Mesendoderm (in vitro differentiated cells): Measurements from ENCODE around the gene ADH5.
"Not testable (repeated sequence)": the region's sequence is repeated elsewhere in the genome, so short reads cannot be mapped to it uniquely, and the experiment has no call there.

ENCODE experiments used
- DNase-seq: peaks from one replicate; pipeline ENCODE4 v3.0.0; 2013
- H2AK5ac ChIP-seq: 2 replicates; pipeline ENCODE4 v1.6.1; 2013; ENCODE audit warnings: low read length, inconsistent platforms
- H2BK120ac ChIP-seq: 2 replicates; pipeline ENCODE4 v1.6.1; 2013; ENCODE audit warnings: low read depth, mild to moderate bottlenecking, low read length, moderate library complexity, mixed read lengths
- H2BK15ac ChIP-seq: replicated peaks from 2 replicates; pipeline ENCODE4 v1.6.1; 2013; ENCODE audit warnings: low read depth, mild to moderate bottlenecking, moderate library complexity
- H2BK5ac ChIP-seq: 2 replicates; pipeline ENCODE4 v1.6.1; 2013; ENCODE audit warnings: low read length, inconsistent platforms
- H3K18ac ChIP-seq: 2 replicates; pipeline ENCODE4 v1.6.1; 2013; ENCODE audit warnings: mild to moderate bottlenecking, low read length, mixed read lengths
- H3K23ac ChIP-seq: one replicate; pipeline ENCODE4 v1.6.1; 2013; ENCODE audit warnings: low read length
- H3K27ac ChIP-seq: 2 replicates; pipeline ENCODE4 v1.5.1; 2013; ENCODE audit warnings: low read depth, mild to moderate bottlenecking, inconsistent platforms, low read length, moderate library complexity
- H3K27me3 ChIP-seq: 2 replicates; pipeline ENCODE4 v1.6.1; 2013; ENCODE audit warnings: low read length, control low read depth, mild to moderate bottlenecking, inconsistent platforms; ENCODE audit not compliant: insufficient read depth, poor library complexity
- H3K36me3 ChIP-seq: 2 replicates; pipeline ENCODE4 v1.6.1; 2013; ENCODE audit warnings: low read length, inconsistent platforms; ENCODE audit not compliant: control insufficient read depth, insufficient read depth
- H3K4ac ChIP-seq: one replicate; pipeline ENCODE4 v1.6.1; 2013; ENCODE audit warnings: low read depth, mild to moderate bottlenecking, low read length, moderate library complexity
- H3K4me1 ChIP-seq: 2 replicates; pipeline ENCODE4 v1.6.1; 2013; ENCODE audit warnings: low read depth, low read length, inconsistent platforms; ENCODE audit not compliant: control insufficient read depth
- H3K4me2 ChIP-seq: 2 replicates; pipeline ENCODE4 v1.6.1; 2013; ENCODE audit warnings: low read length
- H3K4me3 ChIP-seq: 2 replicates; pipeline ENCODE4 v1.5.1; 2013; ENCODE audit warnings: mild to moderate bottlenecking, low read length
- H3K56ac ChIP-seq: one replicate; pipeline ENCODE4 v1.6.1; 2013; ENCODE audit warnings: low read length
- H3K79me1 ChIP-seq: 2 replicates; pipeline ENCODE4 v1.6.1; 2013; ENCODE audit warnings: low read length, inconsistent platforms
- H3K79me2 ChIP-seq: 2 replicates; pipeline ENCODE4 v1.6.1; 2013; ENCODE audit warnings: mild to moderate bottlenecking, low read length; ENCODE audit not compliant: control insufficient read depth, insufficient read depth
- H3K9ac ChIP-seq: 2 replicates; pipeline ENCODE4 v1.6.1; 2013; ENCODE audit warnings: low read length, inconsistent platforms
- H4K5ac ChIP-seq: one replicate; pipeline ENCODE4 v1.6.1; 2013; ENCODE audit warnings: low read length
- H4K8ac ChIP-seq: one replicate; pipeline ENCODE4 v1.6.1; 2013; ENCODE audit warnings: low read depth, mild to moderate bottlenecking, control low read depth, low read length, moderate library complexity
- WGBS: extraction: QIAGEN DNeasy Blood & Tissue Kit; methylation state at CpG from one replicate; pipeline ENCODE4 v1.1.7; 2013; ENCODE audit warnings: low lambda C conversion rate, missing lambda C conversion rate; ENCODE audit not compliant: insufficient coverage; ENCODE audit errors: extremely low coverage; 5-methylcytosine and 5-hydroxymethylcytosine counted together

ADH5 gene

GRCh38 chr4:99099311-99099710, 10.7 kb upstream of the ADH5 start:
- no peaks in the 10 kb centered on the region for H3K79me1 ChIP-seq
- DNase-seq = no peak
- no peaks in the 10 kb centered on the region for H3K36me3 ChIP-seq
- H3K4me2 ChIP-seq = no peak overlapping the region
- H4K8ac ChIP-seq = no peak overlapping the region
- H3K23ac ChIP-seq = no peak overlapping the region
- H3K27ac ChIP-seq = no peak overlapping the region
- no peak overlapping the region for H2BK5ac ChIP-seq
- H4K5ac ChIP-seq = no peak overlapping the region
- H3K9ac ChIP-seq = no peak overlapping the region
- H2BK120ac ChIP-seq = no peak overlapping the region
- no peak overlapping the region for H2AK5ac ChIP-seq
- no peak overlapping the region for H3K4ac ChIP-seq
- H3K4me1 ChIP-seq = no peaks in the 10 kb centered on the region
- H3K27me3 ChIP-seq = no peaks in the 10 kb centered on the region
- H3K18ac ChIP-seq = no peak overlapping the region
- no peak overlapping the region for H3K4me3 ChIP-seq
- no peak overlapping the region for H2BK15ac ChIP-seq
- WGBS = no CpG with 5 or more reads among the region's 12 CpGs
- no peak overlapping the region for H3K56ac ChIP-seq
- H3K79me2 ChIP-seq = no peaks in the 10 kb centered on the region

- not testable (repeated sequence) for DNase-seq, H2BK120ac ChIP-seq, H3K4me3 ChIP-seq, H2BK15ac ChIP-seq, H3K36me3 ChIP-seq, H4K8ac ChIP-seq, H3K9ac ChIP-seq, H4K5ac ChIP-seq, H3K4me2 ChIP-seq, H2BK5ac ChIP-seq, H3K4ac ChIP-seq, H3K27me3 ChIP-seq, H2AK5ac ChIP-seq, H3K79me1 ChIP-seq, H3K27ac ChIP-seq, H3K4me1 ChIP-seq, H3K23ac ChIP-seq, H3K18ac ChIP-seq
- WGBS = no CpG with 5 or more reads among the region's 2 CpGs
- peaks cover 22% of the 10 kb centered on the region for H3K79me2 ChIP-seq
- peak overlapping the region; percentile 34 for H3K56ac ChIP-seq
Observed at GRCh38 chr4:99091841-99092240, 3.3 kb upstream of the ADH5 start.

GRCh38 chr4:99091216-99091575, 2.6 kb upstream of the ADH5 start:
- H3K36me3 ChIP-seq = no peaks in the 10 kb centered on the region
- no peak overlapping the region for H3K23ac ChIP-seq
- H2AK5ac ChIP-seq = no peak overlapping the region
- H3K27ac ChIP-seq = peak overlapping the region; percentile 8
- peaks cover 2% of the 10 kb centered on the region for H3K79me1 ChIP-seq
- H3K4ac ChIP-seq = no peak overlapping the region
- peaks cover 2% of the 10 kb centered on the region for H3K4me1 ChIP-seq
- H2BK15ac ChIP-seq = no peak overlapping the region
- H2BK5ac ChIP-seq = no peak overlapping the region
- peaks cover 26% of the 10 kb centered on the region for H3K79me2 ChIP-seq
- no CpG with 5 or more reads among the region's 2 CpGs for WGBS
- no peak overlapping the region for H3K4me2 ChIP-seq
- DNase-seq = no peak
- H3K9ac ChIP-seq = peak overlapping the region; percentile 4
- H3K27me3 ChIP-seq = no peaks in the 10 kb centered on the region
- H3K4me3 ChIP-seq = no peak overlapping the region
- H3K56ac ChIP-seq = no peak overlapping the region
- H4K5ac ChIP-seq = no peak overlapping the region
- no peak overlapping the region for H4K8ac ChIP-seq
- no peak overlapping the region for H3K18ac ChIP-seq
- H2BK120ac ChIP-seq = no peak overlapping the region

- Histone ChIP-seq H2BK120ac (peak overlapping the region; percentile 45), H3K36me3 (no peaks in the 10 kb centered on the region), H2BK5ac (no peak overlapping the region), H2BK15ac (peak overlapping the region; percentile 57), H3K56ac (no peak overlapping the region), H3K27me3 (no peaks in the 10 kb centered on the region), H3K4me2 (no peak overlapping the region), H3K27ac (peak overlapping the region; percentile 8), H3K79me1 (peaks cover 2% of the 10 kb centered on the region), H4K5ac (no peak overlapping the region), H3K9ac (peak overlapping the region; percentile 4), H3K4ac (no peak overlapping the region), H3K4me3 (no peak overlapping the region), H3K23ac (no peak overlapping the region), H3K18ac (no peak overlapping the region), H3K4me1 (peaks cover 2% of the 10 kb centered on the region), H2AK5ac (no peak overlapping the region), H4K8ac (no peak overlapping the region), H3K79me2 (peaks cover 28% of the 10 kb centered on the region)
- no peak for DNase-seq
- no CpG with 5 or more reads among the region's 2 CpGs for WGBS
Observed at GRCh38 chr4:99090481-99091215, 2.1 kb upstream of the ADH5 start.

- Histone ChIP-seq H3K4me1 (peaks cover 4% of the 10 kb centered on the region), H3K27ac (peak overlapping the region; percentile 29)
- no CpG with 5 or more reads among the region's 15 CpGs for WGBS
Observed at GRCh38 chr4:99088023-99088449, 552 bp downstream of the ADH5 start.

GRCh38 chr4:99084595-99084994, 4.0 kb downstream of the ADH5 start:
- no peak overlapping the region for H3K4me3 ChIP-seq
- no peak overlapping the region for H3K4ac ChIP-seq
- H2BK15ac ChIP-seq = no peak overlapping the region
- H3K36me3 ChIP-seq = peaks cover 6% of the 10 kb centered on the region
- H3K56ac ChIP-seq = no peak overlapping the region
- no peak overlapping the region for H3K23ac ChIP-seq
- no peak overlapping the region for H2AK5ac ChIP-seq
- no peak overlapping the region for H3K18ac ChIP-seq
- no peak overlapping the region for H2BK5ac ChIP-seq
- no peak overlapping the region for H2BK120ac ChIP-seq
- no peak overlapping the region for H3K4me2 ChIP-seq
- no peak overlapping the region for H4K8ac ChIP-seq
- no peak overlapping the region for H3K27ac ChIP-seq
- no peaks in the 10 kb centered on the region for H3K27me3 ChIP-seq
- peak; percentile 62 for DNase-seq
- no peak overlapping the region for H4K5ac ChIP-seq
- H3K79me2 ChIP-seq = peaks cover 36% of the 10 kb centered on the region
- WGBS = no CpG with 5 or more reads among the region's 2 CpGs
- no peak overlapping the region for H3K9ac ChIP-seq
- peaks cover 10% of the 10 kb centered on the region for H3K79me1 ChIP-seq
- H3K4me1 ChIP-seq = peaks cover 3% of the 10 kb centered on the region

More at GRCh38 chr4:99088023-99088449, 552 bp downstream of the ADH5 start:
- no peak overlapping the region for H2BK15ac ChIP-seq
- peak overlapping the region; percentile 26 for H3K4ac ChIP-seq
- no peak overlapping the region for H3K23ac ChIP-seq
- H2BK120ac ChIP-seq = peak overlapping the region; percentile 0
- peaks cover 36% of the 10 kb centered on the region for H3K79me2 ChIP-seq
- H3K4me3 ChIP-seq = peak overlapping the region; percentile 84
- no peak overlapping the region for H2AK5ac ChIP-seq
- H3K4me2 ChIP-seq = peak overlapping the region; percentile 8
- H4K8ac ChIP-seq = no peak overlapping the region
- DNase-seq = peak; percentile 76
- peak overlapping the region; percentile 6 for H3K18ac ChIP-seq
- H3K36me3 ChIP-seq = peaks cover 4% of the 10 kb centered on the region
- no peaks in the 10 kb centered on the region for H3K27me3 ChIP-seq
- peak overlapping the region; percentile 98 for H3K56ac ChIP-seq
- H4K5ac ChIP-seq = no peak overlapping the region
- peaks cover 9% of the 10 kb centered on the region for H3K79me1 ChIP-seq
- H2BK5ac ChIP-seq = no peak overlapping the region
- peak overlapping the region; percentile 95 for H3K9ac ChIP-seq
